IMR-90 (cell line): ENCODE results near the gene RAD51B. TPM values are rescaled to one million over a fixed set of nuclear protein-coding genes. Genes with fewer than 3 reads are reported as not detected.

Experiments used
- ATAC-seq: fragments of 200-7000 bp; cut with Tn5 transposase; 2 replicates; pipeline ENCODE4 v1.9.1; 2020; ENCODE audit warnings: low read depth, mild to moderate bottlenecking, moderate library complexity
- BruUV-seq: library from RNA; stranded (reverse); fragments of 400-500 nt; replicated peaks from 2 replicates; lab custom pipeline; 2021; lab: Mats Ljungman, UMichigan
- CTCF ChIA-PET: fragments of 300-600 bp; formaldehyde crosslinking; extraction: SDS; loops from one replicate; lab custom pipeline; 2021; ENCODE audit warnings: antibody characterized with exemption; lab: Yijun Ruan, JAX
- POLR2A ChIA-PET: fragments of 300-600 bp; sonication (Branson Sonifier 250); formaldehyde crosslinking; loops from one replicate; lab custom pipeline; 2022; ENCODE audit warnings: antibody characterized with exemption; ENCODE audit not compliant: unreplicated experiment; lab: Charles Lee
- DNase-seq: peaks from one replicate; pipeline ENCODE4 v3.0.0; 2013
- H2AFZ ChIP-seq: replicated peaks from 2 replicates; pipeline ENCODE3; 2013; ENCODE audit warnings: low read length, mild to moderate bottlenecking; ENCODE audit not compliant: poor library complexity
- H2AK5ac ChIP-seq: 2 replicates; pipeline ENCODE4 v1.6.1; 2013; ENCODE audit warnings: low read depth, low read length, inconsistent platforms
- H2AK9ac ChIP-seq: replicated peaks from 2 replicates; pipeline ENCODE3; 2013; ENCODE audit warnings: mild to moderate bottlenecking, low read depth, low read length, moderate library complexity; ENCODE audit not compliant: poor library complexity
- H2BK120ac ChIP-seq: 2 replicates; pipeline ENCODE4 v1.6.1; 2013; ENCODE audit warnings: low read depth, low read length, inconsistent platforms
- H2BK15ac ChIP-seq: 3 replicates; pipeline ENCODE4 v1.6.1; 2013; ENCODE audit warnings: low read depth, low read length, inconsistent platforms
- H2BK20ac ChIP-seq: 2 replicates; pipeline ENCODE4 v1.6.1; 2013; ENCODE audit warnings: low read depth, mild to moderate bottlenecking, inconsistent platforms, low read length, moderate library complexity
- H2BK5ac ChIP-seq: 2 replicates; pipeline ENCODE4 v1.6.1; 2013; ENCODE audit warnings: mild to moderate bottlenecking, low read depth, low read length, inconsistent platforms; ENCODE audit not compliant: poor library complexity, severe bottlenecking
- H3K14ac ChIP-seq: replicated peaks from 2 replicates; pipeline ENCODE4 v1.6.1; 2013; ENCODE audit warnings: low read depth, low read length, inconsistent platforms
- H3K18ac ChIP-seq: 2 replicates; pipeline ENCODE4 v1.6.1; 2013; ENCODE audit warnings: low read depth, low read length, control low read depth
- H3K23ac ChIP-seq: 2 replicates; pipeline ENCODE4 v1.6.1; 2013; ENCODE audit warnings: low read depth, low read length, inconsistent platforms
- H3K27ac ChIP-seq: 2 replicates; pipeline ENCODE4 v1.5.1; 2013; ENCODE audit warnings: mild to moderate bottlenecking, control low read depth, low read length; ENCODE audit not compliant: insufficient read depth
- H3K27me3 ChIP-seq: 2 replicates; pipeline ENCODE4 v1.6.1; 2013; ENCODE audit warnings: low read length; ENCODE audit not compliant: control insufficient read depth, insufficient read depth
- H3K36me3 ChIP-seq: 2 replicates; pipeline ENCODE4 v1.6.1; 2013; ENCODE audit warnings: low read length, mixed read lengths; ENCODE audit not compliant: control insufficient read depth, insufficient read depth
- H3K4ac ChIP-seq: 2 replicates; pipeline ENCODE4 v1.6.1; 2013; ENCODE audit warnings: low read depth, low read length, inconsistent platforms
- H3K4me1 ChIP-seq: 2 replicates; pipeline ENCODE4 v1.6.1; 2013; ENCODE audit warnings: low read length, mixed read lengths; ENCODE audit not compliant: control insufficient read depth, insufficient read depth
- H3K4me2 ChIP-seq: 2 replicates; pipeline ENCODE4 v1.6.1; 2013; ENCODE audit warnings: low read depth, mild to moderate bottlenecking, control low read depth, low read length, moderate library complexity
- H3K4me3 ChIP-seq: 2 replicates; pipeline ENCODE4 v1.5.1; 2013; ENCODE audit warnings: low read depth, mild to moderate bottlenecking, control low read depth, low read length, moderate library complexity; ENCODE audit not compliant: insufficient read depth
- H3K56ac ChIP-seq: 2 replicates; pipeline ENCODE4 v1.6.1; 2013; ENCODE audit warnings: low read length, inconsistent platforms; ENCODE audit not compliant: insufficient read depth; ENCODE audit errors: extremely low read depth
- H3K79me1 ChIP-seq, 2 experiments: 2 replicates each; pipeline ENCODE4 v1.6.1; 2013; ENCODE audit warnings: low read length in 2 of 2, inconsistent platforms in 1 of 2, low read depth in 1 of 2
- H3K9ac ChIP-seq: 2 replicates; pipeline ENCODE4 v1.6.1; 2013; ENCODE audit warnings: low read depth, low read length, control low read depth
- H3K9me1 ChIP-seq: 2 replicates; pipeline ENCODE4 v1.6.1; 2013; ENCODE audit warnings: low read length, inconsistent platforms; ENCODE audit not compliant: insufficient read depth
- H3K9me3 ChIP-seq: 2 replicates; pipeline ENCODE4 v1.6.1; 2013; ENCODE audit warnings: low read length; ENCODE audit not compliant: control insufficient read depth, insufficient read depth
- H4K20me1 ChIP-seq: 2 replicates; pipeline ENCODE4 v1.6.1; 2013; ENCODE audit warnings: low read length, inconsistent platforms; ENCODE audit not compliant: insufficient read depth
- H4K5ac ChIP-seq: 2 replicates; pipeline ENCODE4 v1.6.1; 2013; ENCODE audit warnings: mild to moderate bottlenecking, low read depth, low read length, control low read depth
- H4K8ac ChIP-seq, 2 experiments: 2 replicates each; pipeline ENCODE4 v1.6.1; 2013; ENCODE audit warnings: low read depth in 2 of 2, low read length in 2 of 2, control low read depth in 1 of 2, inconsistent platforms in 1 of 2
- H4K91ac ChIP-seq: 2 replicates; pipeline ENCODE4 v1.6.1; 2013; ENCODE audit warnings: low read depth, low read length, inconsistent platforms; ENCODE audit not compliant: insufficient read depth
- CEBPB ChIP-seq: IDR thresholded peaks from 2 replicates; pipeline ENCODE4 v1.6.1; 2012; ENCODE audit warnings: low read depth, low read length, improper control_type of control experiment
- CTCF ChIP-seq: conservative IDR thresholded peaks from 2 replicates; pipeline ENCODE4 v1.5.1; 2012; ENCODE audit warnings: mild to moderate bottlenecking, low read depth, low read length, improper control_type of control experiment
- MXI1 ChIP-seq: IDR thresholded peaks from 2 replicates; pipeline ENCODE4 v1.6.1; 2012; ENCODE audit warnings: low read depth, mild to moderate bottlenecking, low read length, moderate library complexity, borderline replicate concordance
- RCOR1 ChIP-seq: IDR thresholded peaks from 2 replicates; pipeline ENCODE4 v1.6.1; 2012; ENCODE audit warnings: mild to moderate bottlenecking, low read length, improper control_type of control experiment; ENCODE audit not compliant: insufficient replicate concordance
- RFX5 ChIP-seq: IDR thresholded peaks from 2 replicates; pipeline ENCODE4 v1.8.0; 2012; ENCODE audit warnings: low read depth, mild to moderate bottlenecking, low read length, moderate library complexity
- SMC3 ChIP-seq: fragments of 150-350 bp; IDR thresholded peaks from 2 replicates; pipeline ENCODE4 v1.6.1; 2016; ENCODE audit warnings: low read depth, mild to moderate bottlenecking, antibody characterized with exemption, low read length, moderate library complexity
- USF2 ChIP-seq: fragments of 150-350 bp; IDR thresholded peaks from 2 replicates; pipeline ENCODE4 v1.6.1; 2017; ENCODE audit warnings: mild to moderate bottlenecking, antibody characterized with exemption, low read length, low read depth
- WGBS, 2 experiments: methylation state at CpG; one replicate each; pipeline versions ENCODE4 v1.1.5 to v1.1.7; 2013; ENCODE audit warnings: missing lambda C conversion rate in 2 of 2; ENCODE audit not compliant: insufficient read length in 1 of 2; ENCODE audit errors: extremely low coverage in 2 of 2; 5-methylcytosine and 5-hydroxymethylcytosine counted together
- dilution Hi-C: fragments of 300-500 bp; cut with HindIII; formaldehyde crosslinking; loops from one replicate; pipeline ENCODE4 v1.14.3; 2018; ENCODE audit warnings: low sequenced_read_pairs; ENCODE audit not compliant: unreplicated experiment
- in situ Hi-C: fragments of 300-500 bp; cut with MboI; formaldehyde crosslinking; loops from 3 replicates; pipeline ENCODE4 v1.14.3; 2019; ENCODE audit warnings: low sequenced_read_pairs, inconsistent platforms, mixed read lengths
- intact Hi-C: fragments of 100-400 bp; cut with micrococcal nuclease; formaldehyde crosslinking; loops from 2 replicates; pipeline ENCODE4 v1.10.0; 2022
- polyA plus RNA-seq, 3 experiments: library from polyadenylated mRNA; depleted of rRNA; stranded (reverse); fragments of >200 nt; gene quantifications; 2 replicates each; pipeline ENCODE4 v1.2.3, GENCODE V29; 2012; ENCODE audit warnings: low replicate concordance in 1 of 3
- total RNA-seq: library from RNA; depleted of rRNA; stranded (reverse); fragments of >200 nt; gene quantifications from 2 replicates; pipeline ENCODE4 v1.2.3, GENCODE V29; 2012

Gene RAD51B
- total and polyA plus RNA-seq, 2 of the 4 experiments (the other 2 are of a cell fraction): 5.1 to 18.8 TPM

- H3K36me3 ChIP-seq: no peaks in the 10 kb centered on the region
- ChIA-PET POLR2A (interaction anchor here (0.6 kb wide), 1 partner anchor 111 kb away, joined by 3 read pairs; no protein-coding TSS in a partner anchor), CTCF (no interaction called here)
- H3K4me2 ChIP-seq: no peak overlapping the region
- H3K27ac ChIP-seq: peak overlapping the region; percentile 0; the same call in 1 of the 2 replicates
- peak overlapping the region; percentile 95 for H3K14ac ChIP-seq
- 0 out of 4 replicates have a peak, but pooled peaks cover 0 to 3% of the 10 kb centered on the region in 2 experiments for H3K79me1 ChIP-seq
- H3K4me3 ChIP-seq: no peak overlapping the region
- peak overlapping the region; percentile 78 for H2AFZ ChIP-seq
- H2AK9ac ChIP-seq: no peak overlapping the region
- H3K27me3 ChIP-seq: no peaks in the 10 kb centered on the region
- H2BK120ac ChIP-seq: peak overlapping the region; percentile 95
- peak overlapping the region; percentile 94 for H3K4ac ChIP-seq
- peaks cover 34% of the 10 kb centered on the region for H3K4me1 ChIP-seq
- intact Hi-C loops (loop anchor here (2.0 to 10.0 kb wide), 2 partner anchors 257 to 391 kb away; no protein-coding TSS in a partner anchor), dilution Hi-C loops (no loop called here), in situ Hi-C loops (no loop called here)
- peak overlapping the region; percentile 88 for H2BK20ac ChIP-seq
- peak overlapping the region; percentile 14 for H3K18ac ChIP-seq
- H3K9ac ChIP-seq: no peak overlapping the region
- ATAC-seq: peak; percentile 42
- peak overlapping the region; percentile 85 for H2AK5ac ChIP-seq
- peak overlapping the region; percentile 67 to 87; a peak in 3 of 4 replicates for H4K8ac ChIP-seq
- H4K5ac ChIP-seq: peak overlapping the region; percentile 81
- 0 out of 2 replicates have a peak overlapping the region, but pooled peaks have one; percentile 5 for H3K56ac ChIP-seq
- no TSS peak for BruUV-seq
- TF ChIP-seq RCOR1: no peak
- no peak for TF ChIP-seq RFX5
- no peak for TF ChIP-seq CTCF
- no peak for TF ChIP-seq SMC3
- TF ChIP-seq CEBPB: no peak
- TF ChIP-seq MXI1: no peak
- no peak for TF ChIP-seq USF2
- DNase-seq: peak; percentile 74
- peak overlapping the region; percentile 22 for H2BK5ac ChIP-seq
- 0 out of 2 replicates have a peak overlapping the region, but pooled peaks have one; percentile 85 for H3K23ac ChIP-seq
- H4K91ac ChIP-seq: peak overlapping the region; percentile 88
- H3K9me3 ChIP-seq: no peaks in the 10 kb centered on the region
- peaks cover 26% of the 10 kb centered on the region for H3K9me1 ChIP-seq
- WGBS, 2 experiments: 75% methylated on average over 2 of the region's 6 CpGs; no CpG with 5 or more reads in 1 of the 2 experiments
- H4K20me1 ChIP-seq: no peaks in the 10 kb centered on the region
- H2BK15ac ChIP-seq: peak overlapping the region; percentile 99; the same call in 2 of the 3 replicates
Measured at GRCh38 chr14:68397822-68398221, 578.2 kb downstream of the RAD51B start.
